Activated T-cell treated with anti-CD3 and anti-CD28 coated beads for 4 hours (primary cell): ENCODE measurements around the gene SGMS2.

ENCODE experiments used
- DNase-seq: peaks from one replicate; pipeline ENCODE4 v3.0.0-alpha.2; 2020

Gene SGMS2

GRCh38 chr4:107831140-107831539 lies 6.4 kb downstream of the SGMS2 start:
- DNase-seq: no peak

- no peak for DNase-seq
Measured at GRCh38 chr4:107832275-107832807, 7.6 kb downstream of the SGMS2 start.

- no peak for DNase-seq
Measured at GRCh38 chr4:107834241-107834794, 9.6 kb downstream of the SGMS2 start.

- no peak for DNase-seq
Measured at GRCh38 chr4:107835406-107835805, 10.7 kb downstream of the SGMS2 start.

- no peak for DNase-seq
Measured at GRCh38 chr4:107837317-107837716, 12.6 kb downstream of the SGMS2 start.

GRCh38 chr4:107837776-107838618 lies 13.3 kb downstream of the SGMS2 start:
- no peak for DNase-seq

GRCh38 chr4:107838861-107839565 lies 14.3 kb downstream of the SGMS2 start:
- DNase-seq: no peak

GRCh38 chr4:107843391-107843790 lies 18.7 kb downstream of the SGMS2 start:
- no peak for DNase-seq

GRCh38 chr4:107845681-107846080 lies 20.9 kb downstream of the SGMS2 start:
- no peak for DNase-seq

- DNase-seq: no peak
Measured at GRCh38 chr4:107850438-107850837, 25.7 kb downstream of the SGMS2 start.

GRCh38 chr4:107853444-107854355 lies 29.0 kb downstream of the SGMS2 start:
- no peak for DNase-seq

- DNase-seq: no peak
Measured at GRCh38 chr4:107854356-107855022, 29.8 kb downstream of the SGMS2 start.

GRCh38 chr4:107855723-107856122 lies 31.0 kb downstream of the SGMS2 start:
- DNase-seq: no peak

- no peak for DNase-seq
Measured at GRCh38 chr4:107856901-107857300, 32.2 kb downstream of the SGMS2 start.

GRCh38 chr4:107857741-107858140 lies 33.0 kb downstream of the SGMS2 start:
- no peak for DNase-seq

- DNase-seq: no peak
Measured at GRCh38 chr4:107858158-107858742, 33.5 kb downstream of the SGMS2 start.

GRCh38 chr4:107862658-107863057 lies 37.9 kb downstream of the SGMS2 start:
- DNase-seq: no peak

- no peak for DNase-seq
Measured at GRCh38 chr4:107863416-107863815, 38.7 kb downstream of the SGMS2 start.

- DNase-seq: no peak
Measured at GRCh38 chr4:107863850-107864371, 39.2 kb downstream of the SGMS2 start.

GRCh38 chr4:107866726-107867125 lies 42.0 kb downstream of the SGMS2 start:
- DNase-seq: no peak

GRCh38 chr4:107870236-107870635 lies 45.5 kb downstream of the SGMS2 start:
- DNase-seq: no peak
